T-helper 1 cell (primary cell): Measurements from ENCODE around the gene SLC5A2.
"Not testable (repeated sequence)": the region's sequence is repeated elsewhere in the genome, so short reads cannot be mapped to it uniquely, and the experiment has no call there.

ENCODE experiments used
- DNase-seq, 5 donors: peaks; one replicate each; pipeline ENCODE4 v3.0.0-alpha.2; 2012 to 2020

Gene SLC5A2

DNA sequence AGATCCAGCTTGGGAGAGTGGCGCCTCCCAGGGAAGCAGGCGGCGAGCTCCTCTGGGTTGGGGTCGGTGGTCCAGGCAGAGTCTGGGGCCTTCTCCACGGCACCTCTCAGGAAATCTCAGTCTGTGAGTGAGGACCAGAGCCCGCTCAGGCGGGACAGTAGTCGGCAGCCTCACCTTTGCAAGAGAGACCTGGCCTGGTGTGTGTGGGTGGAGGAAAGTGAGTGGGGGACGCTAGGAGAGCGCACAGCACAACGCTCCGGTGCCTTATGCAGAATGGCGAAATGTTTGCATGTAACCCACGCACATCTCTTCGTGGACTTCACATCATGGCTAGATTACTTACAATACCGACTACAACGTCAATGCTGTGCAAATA, 47.0 kb downstream of the SLC5A2 start:
- DNase-seq: no peak

- DNase-seq: no peak
Observed at GRCh38 chr16:31530405-31530804, 47.5 kb downstream of the SLC5A2 start.

GRCh38 chr16:31531096-31531495, 48.2 kb downstream of the SLC5A2 start:
- DNase-seq: no peak

DNA sequence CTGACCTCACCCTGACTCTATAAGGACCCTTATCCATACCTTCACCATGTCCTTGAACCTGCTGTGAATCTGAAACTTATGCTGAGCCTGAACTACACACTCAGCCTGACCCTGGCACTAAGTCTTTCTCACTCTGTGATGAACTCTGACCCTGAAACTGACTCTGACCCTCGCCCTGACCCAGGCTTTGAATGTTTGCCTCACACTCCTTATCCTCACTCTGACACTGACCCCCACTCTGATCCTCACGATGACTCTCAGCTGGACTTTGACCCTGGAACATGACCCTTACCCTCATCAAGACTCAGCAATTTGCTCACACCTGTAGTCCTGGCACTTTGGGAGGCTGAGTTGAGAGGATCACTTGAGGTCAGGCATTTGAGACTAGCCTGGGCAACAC, 49.2 kb downstream of the SLC5A2 start:
- DNase-seq: no peak

- DNase-seq: no peak
Observed at GRCh38 chr16:31532896-31533295, 50.0 kb downstream of the SLC5A2 start.

GRCh38 chr16:31535737-31536136, 52.8 kb downstream of the SLC5A2 start:
- no peak for DNase-seq

DNA sequence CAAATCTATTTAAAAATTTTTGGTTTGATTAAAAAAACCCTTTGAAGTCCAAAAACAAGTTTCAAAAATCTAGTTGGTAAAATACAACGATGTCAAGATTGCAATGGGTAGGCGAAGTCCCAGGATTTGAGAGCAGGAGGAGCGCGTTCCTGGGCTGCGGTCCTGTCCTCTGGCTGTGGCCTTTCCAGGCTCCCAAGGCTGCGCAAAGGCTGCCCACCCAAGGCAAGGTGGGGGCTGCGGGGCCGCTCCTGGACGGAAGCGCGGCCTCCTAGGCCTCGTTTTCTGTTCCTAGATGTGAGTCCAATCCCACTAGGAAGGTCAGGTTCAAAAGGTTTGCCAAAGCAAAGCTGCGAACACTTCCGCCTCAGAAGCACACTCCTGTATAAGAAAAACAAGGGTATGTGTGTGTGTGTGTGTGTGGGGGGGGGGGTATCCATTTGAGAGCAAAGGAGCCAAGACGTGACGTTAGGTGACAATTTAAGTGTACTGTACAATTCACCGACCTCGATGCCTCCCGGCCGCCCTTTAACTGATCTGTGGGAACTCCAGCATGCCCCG, 54.0 kb downstream of the SLC5A2 start:
- DNase-seq: no peak

GRCh38 chr16:31537362-31538242, 54.7 kb downstream of the SLC5A2 start:
- DNase-seq: no peak

- not testable (repeated sequence) for DNase-seq
Observed at GRCh38 chr16:31538243-31538598, 55.3 kb downstream of the SLC5A2 start.

GRCh38 chr16:31539762-31540161, 56.8 kb downstream of the SLC5A2 start:
- DNase-seq: not testable (repeated sequence)
